Measurements from ENCODE around the gene FMNL3.

GRCh38 chr12:49632401-49632800 is 74.8 kb downstream of the FMNL3 start:
- TF ChIP-seq EP300 (IDR thresholded peaks at IDR 0.05; ENCODE audit: borderline replicate concordance) (no peak), EGR1 (IDR thresholded peaks at IDR 0.05) (no peak), FOXM1 (IDR thresholded peaks at IDR 0.05; ENCODE audit: borderline replicate concordance, low read depth) (no peak), YY1 (IDR thresholded peaks at IDR 0.05; ENCODE audit: low read depth) (no peak), MAX (IDR thresholded peaks at IDR 0.05) (no peak), TEAD4 (IDR thresholded peaks at IDR 0.05) (no peak), TAF1 (IDR thresholded peaks at IDR 0.05; ENCODE audit: low read depth) (no peak)

All from Ishikawa (cell line).